Uterus (tissue), 4 donors: ENCODE data around the gene ANKRD61. TPM values are rescaled to one million over a fixed set of nuclear protein-coding genes. Genes with fewer than 3 reads are reported as not detected.

Experiments used
- small RNA-seq: library from RNA; depleted of rRNA; stranded (forward); fragments of <200 nt; gene quantifications from one replicate; pipeline ENCODE3, GENCODE V24; 2016
- total RNA-seq, 4 donors: library from RNA; depleted of rRNA in 3 of 4; stranded (reverse); fragments of >200 nt in 3 of 4; gene quantifications; one replicate each; pipeline versions ENCODE4 v1.1.0 to v1.2.4, GENCODE V29; 2014 to 2023
- donor health status: DM: yes; HTN: yes; CAD: no.

Gene ANKRD61
- total RNA-seq, 4 donors from 2014 or later, result 0.46 TPM; not detected in 3

Small RNAs within 50 kb of the gene (small RNA-seq; reads per million reads assigned to genes)
- gene RF00019 (not detected), gene RNU6-218P (not detected), gene SNORA80D (not detected)

Other genes with a start within 250 kb of the ANKRD61 start
- gene RNF216, start 249.7 kb upstream of the ANKRD61 start, total RNA-seq, result 10 to 100 TPM; 30.0 to 68.0 (median 50.2) TPM
- 1 to 10 TPM in 1 of 4 donors, under 1 TPM in 1, not detected in 2; 0.70 to 1.3 TPM for gene OCM, start 150.6 kb upstream of the ANKRD61 start, total RNA-seq
- gene CCZ1, start 132.6 kb upstream of the ANKRD61 start, total RNA-seq, result 10 to 100 TPM; 18.2 to 87.2 (median 46.6) TPM
- 1 to 10 TPM in 2 of 4 donors, not detected in 2; 1.1 to 1.6 TPM for gene RSPH10B, start 60.7 kb upstream of the ANKRD61 start, total RNA-seq
- 10 to 100 TPM in 2 of 4 donors, 1 to 10 TPM in 2; 1.0 to 21.8 (median 8.5) TPM for gene PMS2, start 22.3 kb upstream of the ANKRD61 start, total RNA-seq
- 10 to 100 TPM in 2 of 4 donors, 1 to 10 TPM in 2; 6.4 to 22.5 (median 15.1) TPM for gene AIMP2, start 22.1 kb upstream of the ANKRD61 start, total RNA-seq
- gene EIF2AK1, start 27.8 kb downstream of the ANKRD61 start, total RNA-seq, result 100 to 1,000 TPM in 2 of 4 donors, 10 to 100 TPM in 2; 57.1 to 278 (median 145) TPM
- gene USP42, start 73.6 kb downstream of the ANKRD61 start, total RNA-seq, result 10 to 100 TPM in 1 of 4 donors, 1 to 10 TPM in 3; 3.3 to 19.9 (median 9.4) TPM
- 10 to 100 TPM; 14.6 to 47.4 (median 22.8) TPM for gene CYTH3, start 241.2 kb downstream of the ANKRD61 start, total RNA-seq